ENCODE results near the gene CTLA4.
A peak's percentile ranks its signal among the peaks of the same experiment; 100 is the strongest.

CTLA4 gene

DNA sequence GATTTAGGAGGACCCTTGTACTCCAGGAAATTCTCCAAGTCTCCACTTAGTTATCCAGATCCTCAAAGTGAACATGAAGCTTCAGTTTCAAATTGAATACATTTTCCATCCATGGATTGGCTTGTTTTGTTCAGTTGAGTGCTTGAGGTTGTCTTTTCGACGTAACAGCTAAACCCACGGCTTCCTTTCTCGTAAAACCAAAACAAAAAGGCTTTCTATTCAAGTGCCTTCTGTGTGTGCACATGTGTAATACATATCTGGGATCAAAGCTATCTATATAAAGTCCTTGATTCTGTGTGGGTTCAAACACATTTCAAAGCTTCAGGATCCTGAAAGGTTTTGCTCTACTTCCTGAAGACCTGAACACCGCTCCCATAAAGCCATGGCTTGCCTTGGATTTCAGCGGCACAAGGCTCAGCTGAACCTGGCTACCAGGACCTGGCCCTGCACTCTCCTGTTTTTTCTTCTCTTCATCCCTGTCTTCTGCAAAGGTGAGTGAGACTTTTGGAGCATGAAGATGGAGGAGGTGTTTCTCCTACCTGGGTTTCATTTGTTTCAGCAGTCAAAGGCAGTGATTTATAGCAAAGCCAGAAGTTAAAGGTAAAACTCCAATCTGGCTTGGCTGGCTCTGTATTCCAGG lies at the start of gene CTLA4:
Gene CTLA4 (plus strand): TSS at position 211 of the 640 bp plus-strand sequence. CDS start 172 bp downstream, at position 383.
- DNase-seq (ENCODE audit: low spot score), result peak; percentile 62

DNA sequence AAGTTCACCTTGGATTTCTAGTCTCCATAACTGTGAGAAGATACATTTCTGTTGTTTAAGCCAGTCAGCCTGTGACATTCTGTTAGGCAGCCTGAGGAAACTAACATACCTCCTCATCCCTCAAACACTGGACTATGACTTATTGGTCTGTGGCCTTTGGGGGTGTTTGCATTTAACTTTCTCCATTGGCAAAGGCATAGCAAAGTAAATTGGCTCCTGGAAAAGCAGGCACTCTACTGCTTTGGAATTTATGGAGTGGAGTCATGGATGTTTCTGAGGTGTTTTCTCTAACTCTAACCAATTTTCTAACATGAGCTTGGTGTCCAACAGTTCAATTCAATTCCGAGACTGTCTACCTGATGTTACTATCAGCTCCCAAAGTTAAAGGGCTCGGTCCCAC lies 48.9 kb upstream of the CTLA4 start:
- DNase-seq (ENCODE audit: low spot score), result no peak

- no peak for DNase-seq (ENCODE audit: low spot score)
Observed at GRCh38 chr2:203819434-203820133, 48.0 kb upstream of the CTLA4 start.

- no peak for DNase-seq (ENCODE audit: low spot score)
Observed at GRCh38 chr2:203820969-203821368, 46.6 kb upstream of the CTLA4 start.

GRCh38 chr2:203822240-203822639 lies 45.3 kb upstream of the CTLA4 start:
- no peak for DNase-seq (ENCODE audit: low spot score)

- no peak for DNase-seq (ENCODE audit: low spot score)
Observed at GRCh38 chr2:203823173-203823572, 44.4 kb upstream of the CTLA4 start.

DNA sequence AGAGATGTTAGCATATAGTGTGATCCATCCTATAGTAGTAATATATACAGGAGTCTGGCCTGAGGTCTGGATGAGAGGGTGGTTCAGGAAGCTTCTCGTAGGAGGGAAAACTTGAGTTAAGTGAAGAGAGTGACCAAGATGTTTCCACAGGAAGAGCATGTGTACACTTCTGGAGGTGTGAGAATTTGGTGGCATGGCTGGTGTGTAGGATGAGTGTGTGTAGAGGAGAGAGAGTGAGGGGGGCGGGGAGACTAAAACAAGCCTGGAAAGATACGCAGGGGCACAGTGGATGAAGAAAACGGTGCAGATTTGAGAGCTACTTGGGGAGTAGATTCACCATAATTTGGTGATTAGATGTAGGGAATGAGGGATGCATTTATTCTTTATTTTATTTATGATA lies 43.5 kb upstream of the CTLA4 start:
- DNase-seq (ENCODE audit: low spot score), result no peak

DNA sequence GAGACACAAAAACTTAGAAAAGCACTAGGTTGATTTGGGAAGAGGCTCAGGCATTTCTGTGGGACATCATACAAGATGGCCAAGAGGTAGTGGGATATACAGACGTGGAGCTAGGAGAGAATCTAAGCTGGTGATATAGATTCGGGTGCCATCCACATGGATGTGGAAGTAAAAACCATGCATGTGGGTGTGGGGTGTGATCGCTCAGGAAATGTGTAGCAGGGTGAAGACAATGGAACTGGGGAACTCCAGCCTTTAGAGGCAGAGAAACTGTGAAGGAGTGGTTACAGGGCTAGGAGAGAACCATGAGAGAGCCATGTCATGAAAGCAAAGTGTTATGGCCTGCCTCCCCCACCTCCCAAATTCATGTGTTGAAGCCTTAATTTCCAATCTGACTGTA lies 43.0 kb upstream of the CTLA4 start:
- DNase-seq (ENCODE audit: low spot score), result no peak

GRCh38 chr2:203826704-203827103 lies 40.9 kb upstream of the CTLA4 start:
- no peak for DNase-seq (ENCODE audit: low spot score)

DNA sequence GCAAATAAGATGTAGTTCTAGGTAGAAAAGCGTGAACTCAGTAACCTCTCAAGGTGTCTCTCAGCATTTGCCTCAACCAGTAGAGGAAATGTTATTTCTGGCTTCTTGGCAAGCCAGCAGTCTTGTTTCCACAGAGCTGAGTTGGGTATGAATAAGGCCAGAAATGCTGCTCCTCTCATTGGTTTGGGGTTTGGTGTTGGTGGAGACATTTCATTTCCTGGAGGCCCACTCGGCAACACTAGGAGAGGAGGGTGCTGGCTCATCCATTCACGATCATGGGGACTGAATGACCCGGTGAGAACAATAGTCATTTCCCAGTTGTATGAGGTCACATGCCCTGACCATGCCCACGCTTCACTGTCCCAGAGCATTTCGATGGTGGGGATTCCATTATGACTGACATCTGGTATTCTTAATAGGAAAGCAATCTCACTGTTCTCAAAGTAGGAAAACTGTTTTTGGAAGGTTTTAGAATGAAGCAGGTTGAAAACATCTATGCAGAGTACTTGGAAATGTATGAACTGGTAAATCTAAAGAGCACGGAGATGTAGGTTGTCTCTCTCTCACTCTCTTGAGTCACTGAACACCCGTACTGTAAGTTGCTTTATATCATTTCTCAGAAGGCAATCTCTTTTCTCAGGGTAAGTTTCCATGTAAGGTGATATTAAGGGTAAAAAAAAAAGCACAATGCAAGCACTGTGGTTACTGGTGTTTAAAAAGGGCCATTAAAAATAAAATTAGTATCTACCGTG lies 37.1 kb upstream of the CTLA4 start:
- DNase-seq (ENCODE audit: low spot score), result no peak

DNA sequence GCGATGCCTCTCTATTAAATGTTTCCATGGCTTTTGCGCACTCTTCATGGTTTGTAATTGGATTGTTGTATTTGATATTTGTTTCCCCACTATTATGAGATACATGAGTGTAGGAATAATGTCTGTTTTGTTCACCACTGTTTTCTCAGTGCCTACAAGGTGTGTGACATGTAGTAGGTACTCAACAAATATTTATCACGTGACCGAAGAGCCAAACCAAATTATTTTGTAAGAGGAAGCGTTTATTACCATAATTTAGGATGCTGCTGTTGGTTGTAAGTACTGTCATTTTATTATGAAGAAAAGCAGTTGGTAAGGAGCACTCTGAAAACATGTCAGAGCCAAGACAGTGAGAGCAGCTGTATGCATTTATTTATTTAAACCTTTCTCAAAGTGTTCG lies 32.2 kb upstream of the CTLA4 start:
- DNase-seq (ENCODE audit: low spot score), result no peak

- DNase-seq (ENCODE audit: low spot score), result no peak
Observed at GRCh38 chr2:203835892-203836800, 31.4 kb upstream of the CTLA4 start.

- no peak for DNase-seq (ENCODE audit: low spot score)
Observed at GRCh38 chr2:203840655-203841205, 26.8 kb upstream of the CTLA4 start.

GRCh38 chr2:203841654-203842053 lies 25.9 kb upstream of the CTLA4 start:
- DNase-seq (ENCODE audit: low spot score), result no peak

DNA sequence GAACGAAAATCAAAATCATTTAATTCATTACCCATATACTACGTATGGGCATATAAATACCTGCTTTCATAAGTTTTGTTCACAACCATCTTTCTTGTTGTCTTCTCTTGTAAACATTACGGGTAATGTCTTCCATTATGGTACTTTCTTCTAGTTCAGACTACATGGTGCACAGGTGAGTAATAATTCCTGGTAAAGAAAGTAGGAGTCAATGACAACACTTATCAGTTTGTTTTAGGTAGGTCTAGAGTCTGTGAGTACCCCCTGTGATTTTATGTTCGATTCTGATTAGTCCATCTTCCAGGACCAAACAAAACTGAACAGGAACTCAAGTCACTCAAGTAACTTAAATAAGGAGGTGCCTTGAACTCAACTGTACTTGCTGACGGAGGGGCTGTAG lies 25.2 kb upstream of the CTLA4 start:
- DNase-seq (ENCODE audit: low spot score), result no peak

DNA sequence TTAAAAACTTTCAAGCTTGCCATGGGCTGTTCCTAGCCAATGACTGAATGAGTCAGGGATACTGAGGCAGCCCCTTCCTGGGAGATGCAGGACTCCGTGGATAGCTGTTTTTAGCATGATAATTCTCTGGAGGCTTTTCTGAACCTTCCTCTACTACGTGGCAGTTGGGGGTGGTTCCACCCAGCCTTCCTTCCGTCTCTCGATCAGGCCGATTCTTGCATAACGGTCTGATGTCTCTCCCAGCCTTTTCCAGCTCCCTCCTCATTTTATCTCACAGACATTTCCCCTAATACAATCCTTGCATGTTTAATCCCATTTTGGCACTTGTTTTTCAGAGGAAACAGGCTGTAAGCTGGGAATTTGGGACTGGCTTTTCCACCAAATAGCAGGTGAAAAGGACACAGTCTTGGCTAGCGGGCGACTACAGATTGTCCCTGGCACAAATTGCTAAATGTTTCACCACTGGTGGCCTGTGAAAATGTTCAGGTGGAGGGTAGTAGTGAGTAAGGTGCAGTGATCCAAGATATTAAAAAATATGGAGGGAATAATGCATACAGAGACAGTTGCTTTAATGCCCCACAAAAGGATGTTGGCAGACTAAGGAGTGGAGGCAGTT lies 21.0 kb upstream of the CTLA4 start:
- no peak for DNase-seq (ENCODE audit: low spot score)

DNA sequence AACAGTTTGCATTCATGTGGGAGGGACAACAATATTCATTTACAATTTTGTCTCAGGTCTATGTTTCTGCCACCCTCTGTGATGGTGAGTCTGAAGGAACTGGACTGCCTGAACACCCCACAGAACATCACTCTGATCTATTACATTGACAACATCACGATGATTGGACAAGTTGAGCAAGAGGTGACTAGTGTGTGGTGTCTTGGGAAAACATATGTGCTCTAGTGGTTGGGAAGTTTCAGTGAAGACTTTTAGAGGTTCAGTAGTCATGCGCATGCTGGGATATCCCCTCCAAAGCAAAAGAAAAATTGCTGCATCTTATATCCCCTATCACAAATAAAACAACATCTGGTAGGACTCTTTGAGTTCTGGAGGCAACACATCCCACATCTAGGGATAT lies 18.6 kb upstream of the CTLA4 start:
- no peak for DNase-seq (ENCODE audit: low spot score)

- DNase-seq (ENCODE audit: low spot score), result no peak
Observed at GRCh38 chr2:203852760-203853159, 14.8 kb upstream of the CTLA4 start.

- no peak for DNase-seq (ENCODE audit: low spot score)
Observed at GRCh38 chr2:203853271-203853670, 14.3 kb upstream of the CTLA4 start.

DNA sequence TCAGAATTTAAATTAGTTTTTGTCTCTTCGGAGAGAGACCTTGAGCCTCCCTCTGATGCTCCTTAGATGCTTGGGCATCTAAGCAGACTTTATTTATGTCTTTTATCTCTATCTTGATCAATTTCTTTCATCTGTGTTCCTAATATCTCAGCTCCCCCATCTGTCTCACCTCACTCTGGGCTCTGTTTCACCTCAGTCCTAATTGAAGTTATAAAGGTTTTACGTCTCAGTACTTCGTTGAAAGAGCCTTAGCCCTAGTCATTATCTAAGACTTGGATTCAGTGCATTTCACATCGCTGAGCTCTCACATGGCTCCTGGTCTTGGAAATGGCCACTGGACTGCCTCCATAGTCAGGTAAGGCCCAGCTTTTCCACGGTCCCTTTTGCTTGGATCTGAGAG lies 13.8 kb upstream of the CTLA4 start:
- no peak for DNase-seq (ENCODE audit: low spot score)

DNA sequence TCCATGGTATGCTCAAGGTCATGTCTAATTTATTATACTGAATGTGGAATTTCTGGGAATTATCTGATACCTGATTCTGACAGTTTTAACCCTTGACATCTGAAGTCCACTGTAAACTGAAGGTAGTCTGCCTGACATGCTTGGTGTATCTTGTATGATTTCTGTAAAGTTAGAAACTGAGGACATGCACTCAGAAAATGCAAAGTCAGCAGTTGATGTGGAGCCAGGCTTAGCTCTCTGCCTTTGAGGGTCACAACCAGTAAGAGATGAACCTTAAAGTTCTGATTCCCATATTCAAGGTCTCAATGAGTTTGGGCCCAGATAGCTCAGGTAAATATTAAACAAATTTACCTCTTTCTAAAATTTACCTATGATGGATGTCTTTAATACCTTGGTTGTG lies 12.3 kb upstream of the CTLA4 start:
- no peak for DNase-seq (ENCODE audit: low spot score)
